Progenitor cell of endocrine pancreas (in vitro differentiated cells): Measurements from ENCODE around the gene LRRC58. TPM values are rescaled to one million over a fixed set of nuclear protein-coding genes. Genes with fewer than 3 reads are reported as not detected.

ENCODE experiments used
- DNase-seq: peaks from one replicate; pipeline ENCODE4 v3.0.0; 2021; ENCODE audit warnings: low spot score; ENCODE audit not compliant: unreplicated experiment
- H3K27ac Mint-ChIP-seq: 2 replicates; pipeline ENCODE4 v1.8.0; 2021; ENCODE audit warnings: mild to moderate bottlenecking, moderate library complexity, mixed read lengths
- H3K27me3 Mint-ChIP-seq: 2 replicates; pipeline ENCODE4 v1.8.0; 2021; ENCODE audit warnings: mixed read lengths
- H3K36me3 Mint-ChIP-seq: 2 replicates; pipeline ENCODE4 v1.8.0; 2022; ENCODE audit warnings: mixed read lengths; ENCODE audit not compliant: insufficient read depth
- H3K4me1 Mint-ChIP-seq: 2 replicates; pipeline ENCODE4 v1.8.0; 2021; ENCODE audit warnings: low read depth, mixed read lengths
- H3K4me3 Mint-ChIP-seq: 2 replicates; pipeline ENCODE4 v1.8.0; 2021; ENCODE audit warnings: low read depth, mild to moderate bottlenecking, moderate library complexity, mixed read lengths
- H3K9me3 Mint-ChIP-seq: 2 replicates; pipeline ENCODE4 v1.8.0; 2021; ENCODE audit warnings: low read depth, mixed read lengths
- CTCF ChIP-seq: fragments of 200-600 bp; sonication (generic); IDR thresholded peaks from one replicate; pipeline ENCODE4 v1.5.0; 2021; ENCODE audit warnings: antibody characterized with exemption, mild to moderate bottlenecking; ENCODE audit not compliant: unreplicated experiment
- total RNA-seq: library from RNA; stranded (reverse); gene quantifications from 2 replicates; pipeline ENCODE4 v1.2.1, GENCODE V29; 2021

Gene LRRC58
- total RNA-seq, 1 donor from 2014 or later, result 14.0 TPM

GRCh38 chr3:120280026-120280425 lies 69.1 kb downstream of the LRRC58 start:
- no peak for DNase-seq
- Mint-ChIP-seq H3K27me3 (peaks cover 49% of the 10 kb centered on the region), H3K4me3 (no peak overlapping the region), H3K27ac (no peak overlapping the region), H3K36me3 (no peaks in the 10 kb centered on the region), H3K9me3 (peaks cover 3% of the 10 kb centered on the region), H3K4me1 (no peaks in the 10 kb centered on the region)
- TF ChIP-seq CTCF, result no peak

- Mint-ChIP-seq H3K36me3 (no peaks in the 10 kb centered on the region), H3K27ac (no peak overlapping the region), H3K4me3 (no peak overlapping the region), H3K4me1 (no peaks in the 10 kb centered on the region), H3K9me3 (peaks cover 3% of the 10 kb centered on the region), H3K27me3 (peaks cover 18% of the 10 kb centered on the region)
- TF ChIP-seq CTCF, result no peak
- no peak for DNase-seq
Observed at GRCh38 chr3:120276767-120277166, 72.4 kb downstream of the LRRC58 start.

GRCh38 chr3:120275618-120276017 lies 73.5 kb downstream of the LRRC58 start:
- Mint-ChIP-seq H3K27me3 (peaks cover 8% of the 10 kb centered on the region), H3K4me1 (no peaks in the 10 kb centered on the region), H3K36me3 (no peaks in the 10 kb centered on the region), H3K4me3 (no peak overlapping the region), H3K27ac (no peak overlapping the region), H3K9me3 (peaks cover 3% of the 10 kb centered on the region)
- no peak for DNase-seq
- no peak for TF ChIP-seq CTCF

GRCh38 chr3:120274739-120275167 lies 74.4 kb downstream of the LRRC58 start:
- Mint-ChIP-seq H3K9me3 (peaks cover 3% of the 10 kb centered on the region), H3K36me3 (no peaks in the 10 kb centered on the region), H3K27ac (no peak overlapping the region), H3K4me3 (no peak overlapping the region), H3K4me1 (no peaks in the 10 kb centered on the region), H3K27me3 (peaks cover 8% of the 10 kb centered on the region)
- TF ChIP-seq CTCF, result no peak
- DNase-seq, result no peak

Other genes starting within 250 kb of the LRRC58 start
- gene GPR156, start 64.1 kb downstream of the LRRC58 start, total RNA-seq, result 0.41 and 0.89 TPM in 2 replicates
- 210 and 225 TPM in 2 replicates for gene FSTL1, start 101.6 kb upstream of the LRRC58 start, total RNA-seq
- gene NDUFB4, start 247.0 kb upstream of the LRRC58 start, total RNA-seq, result 162 and 165 TPM in 2 replicates